Erythroblast (primary cell): ENCODE measurements around the gene GRIK1.

Experiments
- DNase-seq, 2 experiments: peaks; one replicate each; lab custom pipeline; 2025; lab: John Stamatoyannopoulos, UW
- GATA1 ChIP-seq: IDR thresholded peaks from 2 replicates; pipeline ENCODE4 v1.6.1; 2011; ENCODE audit warnings: low read depth, mild to moderate bottlenecking, control low read depth, low read length, moderate library complexity
- POLR2A ChIP-seq: IDR thresholded peaks from 2 replicates; pipeline ENCODE4 v1.6.1; 2011; ENCODE audit warnings: mild to moderate bottlenecking, low read length

The GRIK1 gene

GRCh38 chr21:29661672-29662442, 277.9 kb downstream of the GRIK1 start:
- TF ChIP-seq POLR2A (no peak), GATA1 (no peak)
- no peak for DNase-seq

GRCh38 chr21:29660047-29660720, 279.6 kb downstream of the GRIK1 start:
- no peak for DNase-seq
- no peak for TF ChIP-seq GATA1
- no peak for TF ChIP-seq POLR2A

- DNase-seq, result no peak
- no peak for TF ChIP-seq GATA1
- TF ChIP-seq POLR2A, result no peak
Measured at GRCh38 chr21:29658934-29659203, 280.9 kb downstream of the GRIK1 start.

GRCh38 chr21:29658177-29658933, 281.4 kb downstream of the GRIK1 start:
- DNase-seq, result no peak
- TF ChIP-seq POLR2A (no peak), GATA1 (no peak)

- DNase-seq, result no peak
- TF ChIP-seq GATA1, result no peak
- TF ChIP-seq POLR2A, result no peak
Measured at GRCh38 chr21:29657240-29657989, 282.4 kb downstream of the GRIK1 start.

GRCh38 chr21:29656504-29657239, 283.1 kb downstream of the GRIK1 start:
- peak in 1 of 2 experiments; percentile 28 for DNase-seq
- TF ChIP-seq GATA1, result no peak
- TF ChIP-seq POLR2A, result peak; percentile 33

- no peak for DNase-seq
- no peak for TF ChIP-seq POLR2A
- no peak for TF ChIP-seq GATA1
Measured at GRCh38 chr21:29655577-29655976, 284.2 kb downstream of the GRIK1 start.

- TF ChIP-seq GATA1, result no peak
- no peak for TF ChIP-seq POLR2A
- no peak for DNase-seq
Measured at GRCh38 chr21:29654855-29655254, 284.9 kb downstream of the GRIK1 start.

GRCh38 chr21:29654203-29654602, 285.6 kb downstream of the GRIK1 start:
- no peak for TF ChIP-seq GATA1
- TF ChIP-seq POLR2A, result no peak
- no peak for DNase-seq

GRCh38 chr21:29650523-29651022, 289.2 kb downstream of the GRIK1 start:
- TF ChIP-seq GATA1 (no peak), POLR2A (no peak)
- no peak for DNase-seq

- DNase-seq, result no peak
- TF ChIP-seq POLR2A (no peak), GATA1 (no peak)
Measured at GRCh38 chr21:29649406-29649814, 290.4 kb downstream of the GRIK1 start.

GRCh38 chr21:29648710-29649240, 291.0 kb downstream of the GRIK1 start:
- TF ChIP-seq GATA1, result no peak
- TF ChIP-seq POLR2A, result no peak
- no peak for DNase-seq

- TF ChIP-seq GATA1, result no peak
- no peak for TF ChIP-seq POLR2A
- DNase-seq, result peak; percentile 21 to 50
Measured at GRCh38 chr21:29647353-29647781, 292.4 kb downstream of the GRIK1 start.
